Activated gamma-delta T cell treated with anti-CD3 and anti-CD28 coated beads, Interleukin-2, amount 50 U/mL, for 16 hours (primary cell): ENCODE measurements around the gene RAVER1.
A peak's percentile ranks its signal among the peaks of the same experiment; 100 is the strongest.
"Not testable (repeated sequence)": the region's sequence is repeated elsewhere in the genome, so short reads cannot be mapped to it uniquely, and the experiment has no call there.

Experiments used
- DNase-seq: peaks from one replicate; pipeline ENCODE4 v3.0.0-alpha.2; 2020; ENCODE audit warnings: low read depth

Gene RAVER1

DNA sequence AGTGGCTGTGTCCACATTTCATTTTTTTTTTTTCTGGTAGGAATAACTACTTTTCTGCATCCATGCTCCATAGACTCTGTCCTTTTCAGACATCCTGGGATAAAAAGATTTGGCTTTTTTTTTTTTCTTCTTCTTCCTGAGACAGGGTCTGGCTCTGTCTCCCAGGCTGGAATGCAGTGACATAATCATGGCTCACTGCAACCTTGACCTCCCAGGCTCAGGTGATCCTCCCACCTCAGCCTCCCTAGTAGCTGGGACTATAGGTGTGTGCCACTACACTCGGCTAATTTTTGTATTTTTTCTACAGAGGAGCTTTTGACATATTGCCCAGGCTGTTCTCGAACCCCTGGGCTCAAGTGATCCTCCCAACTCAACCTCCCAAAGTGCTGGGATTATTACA, 10.2 kb upstream of the RAVER1 start:
- DNase-seq: no peak

DNA sequence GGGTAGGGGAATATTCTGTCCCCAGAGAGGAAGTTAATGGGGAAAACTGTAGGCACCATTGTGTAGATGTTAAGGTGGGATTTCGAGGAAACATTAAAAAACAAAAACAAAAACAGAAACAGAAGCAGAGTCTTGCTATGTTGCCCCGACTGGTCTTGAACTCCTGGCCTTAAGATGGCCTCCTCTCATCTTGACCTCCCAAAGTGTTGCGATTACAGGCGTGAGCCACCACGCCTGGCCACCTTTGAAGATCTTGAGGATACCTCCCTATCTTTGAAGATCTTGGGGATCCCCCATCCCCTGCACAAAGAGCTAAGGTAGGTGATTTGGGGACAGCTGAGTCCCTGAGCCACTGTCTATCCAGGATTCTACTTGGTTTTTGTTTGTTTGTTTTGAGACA, 6.6 kb upstream of the RAVER1 start:
- DNase-seq: no peak

DNA sequence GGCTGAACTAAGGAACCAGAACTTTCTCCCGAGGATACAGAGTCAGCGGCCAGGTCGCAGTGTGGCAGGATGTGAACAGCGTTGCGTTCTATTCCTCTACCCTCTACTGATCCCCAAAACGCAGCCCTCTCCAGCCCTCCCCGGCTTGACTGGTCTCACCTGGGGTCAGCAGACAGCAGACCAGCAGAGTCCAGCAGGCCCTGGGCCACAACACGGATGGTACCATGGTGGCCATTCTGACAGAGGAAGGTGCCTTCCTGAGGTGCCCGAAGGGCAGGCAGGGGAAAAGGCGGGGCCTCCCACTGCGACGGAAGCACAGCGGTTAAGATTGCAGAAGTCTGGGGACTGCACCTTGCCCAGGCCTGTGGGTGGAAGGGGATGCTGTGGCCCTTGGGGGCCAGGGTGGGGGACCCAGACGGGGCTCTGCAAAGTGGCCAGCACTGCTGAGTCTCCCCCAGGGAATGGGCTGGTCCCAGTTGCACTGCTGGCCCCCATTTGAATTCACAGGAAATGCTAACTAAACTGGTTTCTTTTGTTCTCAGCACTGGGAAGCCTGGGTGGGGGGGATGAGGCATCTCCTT, 6.1 kb upstream of the RAVER1 start, which contains the start of gene ICAM3:
Gene ICAM3 (minus strand): TSS at position 245 of the 581 bp plus-strand sequence. CDS start 10 bp downstream, at position 235.
- peak; percentile 40 for DNase-seq

DNA sequence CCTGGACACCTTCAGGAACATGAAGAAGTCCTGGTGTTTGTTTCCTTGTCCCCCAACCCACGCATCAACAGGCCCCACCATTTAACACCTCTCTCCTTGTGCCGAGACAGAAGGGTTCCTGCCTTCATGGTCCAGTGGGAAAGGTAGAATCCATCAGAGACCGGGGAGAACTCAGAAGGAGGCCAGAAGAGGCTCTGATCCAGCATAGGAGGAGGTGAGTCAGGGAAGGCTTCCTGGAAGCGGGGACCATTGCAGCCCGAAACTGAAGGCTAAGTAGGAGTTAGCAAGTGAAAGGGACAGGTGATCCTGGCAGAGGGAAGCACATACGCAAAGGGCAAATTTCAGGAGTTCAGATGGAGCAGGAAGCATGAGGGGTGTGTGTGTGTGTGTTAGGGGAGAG, 5.6 kb upstream of the RAVER1 start:
- DNase-seq: no peak

DNA sequence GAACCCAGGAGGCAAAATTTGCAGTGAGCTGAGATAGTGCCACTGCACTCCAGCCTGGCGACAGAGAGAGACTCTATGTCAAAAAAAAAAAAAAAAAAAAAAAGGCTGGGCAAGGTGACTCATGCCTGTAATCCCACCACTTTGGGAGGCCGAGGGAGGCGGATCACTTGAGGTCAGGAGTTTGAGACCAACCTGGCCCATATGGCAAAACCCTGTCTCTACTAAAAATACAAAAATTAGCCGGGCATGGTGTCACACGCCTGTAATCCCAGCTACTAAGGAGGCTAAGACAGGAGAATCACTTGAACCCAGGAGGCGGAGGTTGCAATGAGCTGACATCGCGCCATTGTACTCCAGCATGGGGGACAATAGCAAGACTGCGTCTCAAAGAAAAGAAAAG, 3.4 kb upstream of the RAVER1 start:
- DNase-seq: not testable (repeated sequence)

DNA sequence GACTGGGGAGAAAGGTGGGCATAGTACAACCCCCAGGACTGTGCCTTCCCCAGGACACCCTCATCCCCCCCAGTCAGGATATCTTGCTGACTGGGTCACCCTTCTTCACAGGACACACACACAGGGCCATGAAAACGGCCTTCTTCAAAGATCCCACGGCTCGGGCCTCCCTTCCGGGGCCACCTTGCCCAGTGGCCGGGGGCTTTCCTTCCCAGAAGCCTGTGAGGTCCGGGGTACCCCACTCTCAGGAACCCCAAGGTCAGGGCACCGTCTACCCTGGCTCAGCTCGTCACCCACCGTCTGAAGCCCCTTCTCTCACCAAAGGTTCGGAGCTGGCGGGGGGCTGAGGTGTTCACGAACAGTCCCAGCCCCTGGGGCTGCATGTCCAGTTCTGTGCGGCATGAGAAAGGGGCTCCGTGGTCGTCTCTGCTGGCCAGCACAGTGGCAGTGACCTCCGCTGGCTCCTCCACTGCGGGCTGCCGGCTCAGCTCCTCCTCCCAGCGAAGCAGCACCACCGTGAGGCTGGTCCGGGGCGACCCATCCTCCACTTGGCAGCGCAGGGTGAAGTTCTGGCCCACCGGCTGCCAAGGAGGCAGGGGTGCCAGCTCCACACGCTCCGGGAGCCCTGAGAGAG, 2.1 kb upstream of the RAVER1 start:
- no peak for DNase-seq

DNA sequence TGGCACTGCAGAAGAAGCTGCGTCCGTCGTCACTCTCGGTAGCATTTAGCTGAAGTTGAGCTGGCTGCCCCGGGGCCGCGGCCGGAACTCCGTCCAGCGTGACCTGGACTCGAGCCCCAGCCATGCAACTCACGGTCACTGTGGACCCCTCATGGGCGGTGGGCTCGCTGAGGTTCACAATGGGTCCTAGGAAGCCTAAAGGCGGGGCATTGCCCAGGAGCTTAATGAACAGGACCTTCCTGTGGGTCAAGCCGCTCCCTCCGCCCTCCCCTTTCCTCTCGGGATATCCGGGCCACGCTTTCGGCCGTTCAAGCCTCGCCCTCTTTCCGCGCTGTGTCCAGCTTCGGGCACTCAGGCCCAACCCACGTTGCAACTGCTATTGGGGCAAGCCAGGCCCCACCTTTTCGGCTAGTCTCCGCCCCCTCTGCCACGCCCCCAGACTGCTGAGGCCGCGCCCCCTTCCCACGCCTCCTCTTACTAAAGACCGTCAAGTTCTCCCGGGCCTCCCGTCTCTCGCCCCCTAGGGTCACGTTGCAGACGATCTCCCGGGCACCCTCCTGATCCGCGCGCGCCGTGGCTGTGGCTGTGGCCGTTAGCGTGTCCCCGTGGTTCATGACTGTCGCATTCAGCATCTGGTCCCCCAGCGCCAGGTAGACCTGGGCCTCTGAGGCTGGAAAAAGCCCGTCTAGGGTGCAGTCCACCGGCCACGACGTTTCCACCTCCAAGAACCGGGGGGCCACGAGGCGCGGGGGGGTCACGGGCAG, 1.4 kb upstream of the RAVER1 start:
- DNase-seq: no peak

DNA sequence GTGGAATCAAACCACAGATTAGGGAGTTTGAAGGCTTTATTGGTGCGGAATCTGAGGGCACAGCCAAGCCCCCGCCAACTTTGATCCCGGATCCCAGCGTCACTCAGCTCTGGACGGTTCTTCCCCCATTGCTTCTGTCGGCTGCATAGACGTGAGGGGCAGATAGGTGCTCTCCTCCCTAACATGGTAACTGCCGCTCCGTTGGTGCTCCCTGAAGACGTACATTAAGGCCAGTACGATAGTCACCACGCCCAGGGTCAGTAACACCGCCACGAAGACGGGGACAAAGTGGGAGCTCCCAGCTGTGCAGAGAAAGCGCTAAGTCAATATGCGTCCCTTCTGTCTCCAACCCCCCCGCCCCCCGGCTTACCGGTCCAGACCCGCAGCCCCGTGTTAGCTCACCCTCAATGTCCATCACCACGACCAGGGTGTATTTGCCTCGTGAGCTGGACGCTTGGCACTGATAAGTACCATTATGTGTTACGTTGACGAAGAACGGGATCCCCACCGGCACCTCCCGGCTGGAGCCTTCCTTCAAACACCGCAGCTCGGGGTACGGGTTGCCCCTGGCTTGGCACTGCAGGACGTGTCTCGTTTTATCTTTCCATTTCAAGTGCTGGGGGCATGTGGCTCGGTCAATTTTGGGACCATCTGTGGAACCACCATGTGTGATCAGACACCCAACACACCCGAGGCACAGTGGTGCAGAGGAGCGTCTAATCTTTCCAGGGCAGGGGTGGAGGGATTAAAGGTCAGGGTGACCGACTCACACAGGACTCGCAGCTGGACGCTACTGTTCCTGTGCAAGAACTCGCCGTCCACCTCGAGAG, 644 bp upstream of the RAVER1 start:
- no peak for DNase-seq

DNA sequence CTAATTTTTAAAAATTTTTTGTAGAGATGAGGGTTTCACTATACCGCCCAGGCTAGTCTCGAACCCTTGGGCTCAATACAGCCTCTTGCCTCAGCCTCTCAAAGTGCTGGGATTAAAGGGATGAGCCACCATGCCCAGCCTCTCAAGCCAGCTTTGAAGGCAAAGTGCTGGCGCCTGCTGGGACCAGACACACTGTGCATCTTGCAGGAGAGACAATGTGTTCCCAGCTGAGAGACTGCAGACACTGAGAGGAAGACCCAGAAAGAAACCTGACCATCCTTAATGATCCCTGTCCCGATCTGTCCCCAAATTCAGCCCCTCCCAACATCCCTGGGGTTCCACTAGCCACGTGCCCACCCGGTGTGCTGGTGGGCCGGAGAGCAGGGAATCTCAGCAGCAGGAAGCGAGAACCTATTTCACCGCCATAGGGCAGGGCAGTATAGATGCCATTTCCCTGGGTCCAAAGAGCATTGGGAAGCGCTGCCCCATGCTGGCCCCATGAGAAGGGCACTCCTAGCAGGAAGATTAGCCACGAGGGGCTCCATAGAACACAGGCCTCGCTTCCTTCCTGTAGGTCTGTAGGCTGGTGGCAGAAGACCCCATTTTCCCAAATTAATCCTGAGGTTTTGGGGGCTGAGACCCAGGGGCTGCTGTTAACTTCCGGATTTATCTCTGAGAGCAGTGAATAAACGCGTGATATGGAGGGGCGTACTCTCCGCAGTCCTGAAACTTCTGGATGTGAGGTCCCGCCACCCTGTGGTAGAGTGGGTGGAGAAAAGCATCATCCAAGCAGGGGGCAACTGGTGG, 968 bp downstream of the RAVER1 start:
- DNase-seq: no peak

DNA sequence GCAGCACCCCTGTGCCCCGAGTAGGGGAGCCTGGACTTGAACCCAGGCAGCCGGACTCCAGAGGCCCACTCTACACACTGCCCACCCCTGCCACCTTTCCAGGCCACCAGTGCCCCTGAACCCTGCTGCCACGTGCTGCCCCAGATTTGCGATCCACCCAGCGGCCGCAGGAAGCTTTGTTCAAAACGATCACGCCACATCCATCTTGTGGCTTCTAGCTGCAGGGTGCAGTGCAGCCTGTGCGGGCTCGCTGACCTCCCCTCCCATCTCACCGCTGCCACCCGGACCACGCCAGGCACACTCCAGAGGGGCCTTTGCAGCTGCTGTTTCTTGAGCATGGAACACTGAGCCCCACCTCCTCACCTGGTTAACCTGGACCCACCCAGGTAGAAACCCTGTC, 3.8 kb downstream of the RAVER1 start:
- DNase-seq: no peak

DNA sequence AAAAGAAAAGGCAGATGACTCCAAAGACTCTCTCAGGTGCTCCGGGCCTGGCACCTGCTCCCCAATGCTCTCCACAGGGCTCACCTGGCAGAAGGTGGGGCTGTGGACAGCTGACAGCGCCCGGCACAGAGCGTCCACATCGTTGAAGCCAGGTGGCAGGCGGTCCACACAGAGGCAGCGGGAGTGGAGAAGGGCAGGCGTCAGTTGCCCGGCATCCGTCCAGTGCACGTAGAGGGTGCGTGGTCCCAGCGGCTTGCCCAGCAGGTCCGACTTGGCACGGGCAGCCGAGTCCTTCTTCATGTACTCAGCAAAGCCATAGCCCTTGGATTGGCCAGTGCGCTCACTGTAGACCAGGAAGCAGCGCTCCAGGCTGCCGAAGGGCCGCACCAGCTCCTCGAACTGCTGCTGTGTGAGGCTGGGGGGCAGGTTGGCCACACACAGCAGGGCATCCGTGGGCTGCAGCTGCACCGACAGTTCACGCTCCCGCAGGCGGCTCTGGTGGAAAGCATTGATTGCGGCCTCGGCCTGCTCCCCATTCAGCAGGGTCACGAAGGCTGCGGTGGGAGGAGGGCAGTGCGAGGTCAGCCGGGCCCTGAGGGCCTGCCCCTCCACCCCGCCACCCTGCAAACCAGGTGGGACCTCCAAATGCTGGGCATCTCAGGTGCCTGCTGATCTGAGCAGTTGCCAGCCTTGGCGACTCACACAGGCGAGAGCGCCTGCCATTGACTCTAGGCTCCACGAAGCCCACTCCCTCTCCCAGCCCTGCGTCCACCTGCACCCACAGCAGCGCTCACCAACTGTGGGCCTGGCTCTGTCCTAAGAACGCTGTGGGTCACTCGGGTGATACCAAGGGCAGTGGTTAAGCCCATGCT, 4.5 kb downstream of the RAVER1 start:
- DNase-seq: no peak

DNA sequence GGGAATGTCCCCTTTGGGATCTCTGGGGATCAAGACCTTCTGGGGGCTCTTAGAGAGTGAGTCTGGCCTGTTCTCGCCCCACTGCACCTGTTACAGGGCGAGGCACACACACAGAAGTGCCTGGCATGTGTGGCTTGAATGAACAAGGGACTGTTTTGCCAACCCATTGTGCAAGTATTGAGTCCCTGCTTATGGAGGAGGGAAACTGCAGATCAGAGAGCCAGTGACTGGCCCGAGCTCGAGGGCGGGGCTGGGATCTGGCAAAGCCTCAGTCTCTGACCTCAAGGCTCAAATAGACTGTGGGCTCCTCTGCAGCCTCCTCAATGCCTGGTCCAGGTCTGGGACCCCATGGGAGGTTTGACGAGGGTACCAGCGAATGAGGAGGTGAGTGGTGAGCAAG, 5.5 kb downstream of the RAVER1 start:
- DNase-seq: no peak

DNA sequence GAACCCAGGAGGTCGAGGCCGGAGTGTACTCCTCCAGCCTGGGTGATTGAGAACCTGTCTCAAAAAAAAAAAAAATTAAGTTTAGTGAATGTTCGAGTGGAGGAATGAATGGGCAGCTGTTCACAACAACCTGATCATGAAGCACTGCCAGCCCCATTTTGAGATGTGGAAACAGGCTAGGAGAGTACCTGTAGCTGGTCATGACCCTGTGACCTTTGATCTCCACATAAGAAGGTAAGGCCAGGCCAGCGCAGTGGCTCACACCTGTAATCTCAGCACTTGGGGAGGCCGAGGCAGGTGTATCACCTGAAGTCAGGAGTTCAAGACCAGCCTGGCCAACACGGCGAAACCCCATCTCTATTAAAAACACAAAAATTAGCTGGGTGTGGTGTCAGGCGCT, 7.6 kb downstream of the RAVER1 start:
- DNase-seq: no peak

DNA sequence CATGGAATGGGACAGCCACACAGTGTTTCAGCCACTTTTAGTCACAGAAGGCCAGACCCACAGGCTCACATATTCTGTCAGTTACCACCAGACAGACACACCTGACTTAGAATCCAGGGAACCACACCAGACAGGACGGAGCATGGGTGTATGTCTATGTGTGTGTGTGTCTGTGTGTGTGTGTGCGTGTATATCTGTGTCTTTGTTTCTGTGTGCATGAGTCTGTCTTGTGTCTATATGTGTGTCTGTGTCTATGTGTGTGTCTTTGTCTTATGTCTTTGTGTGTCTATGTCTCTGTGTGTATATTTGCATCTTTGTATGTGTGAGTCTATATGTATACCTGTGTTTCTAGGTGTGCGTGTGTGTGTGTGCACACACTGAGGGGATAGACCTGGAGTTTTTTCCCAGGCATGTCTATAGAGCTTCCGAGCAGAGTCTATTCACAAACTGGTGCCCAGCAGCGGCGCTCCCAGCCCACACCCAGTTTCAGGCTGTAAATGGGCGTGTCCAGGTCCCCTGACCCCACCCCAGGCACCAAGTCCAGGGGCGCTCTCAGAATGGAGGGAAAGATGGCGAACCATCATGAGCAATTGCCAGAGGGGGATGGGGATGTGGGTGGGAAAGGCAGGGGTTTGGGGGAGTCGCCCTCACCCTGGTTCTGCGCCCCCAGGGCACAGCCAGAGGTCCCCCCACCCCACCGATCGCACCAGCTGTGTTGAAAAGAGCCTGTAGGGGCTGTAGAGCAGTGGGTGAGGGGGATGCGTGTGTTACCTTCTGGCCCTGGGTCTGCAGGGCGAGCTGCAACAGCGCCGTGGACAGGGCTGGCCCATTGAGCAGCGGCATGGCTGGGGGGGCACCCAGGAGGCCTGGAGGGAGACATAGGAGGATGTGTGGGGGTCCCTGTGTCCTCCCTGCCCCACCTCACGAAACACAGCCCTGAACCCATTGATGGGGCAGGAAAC, 11.2 kb downstream of the RAVER1 start:
- no peak for DNase-seq

DNA sequence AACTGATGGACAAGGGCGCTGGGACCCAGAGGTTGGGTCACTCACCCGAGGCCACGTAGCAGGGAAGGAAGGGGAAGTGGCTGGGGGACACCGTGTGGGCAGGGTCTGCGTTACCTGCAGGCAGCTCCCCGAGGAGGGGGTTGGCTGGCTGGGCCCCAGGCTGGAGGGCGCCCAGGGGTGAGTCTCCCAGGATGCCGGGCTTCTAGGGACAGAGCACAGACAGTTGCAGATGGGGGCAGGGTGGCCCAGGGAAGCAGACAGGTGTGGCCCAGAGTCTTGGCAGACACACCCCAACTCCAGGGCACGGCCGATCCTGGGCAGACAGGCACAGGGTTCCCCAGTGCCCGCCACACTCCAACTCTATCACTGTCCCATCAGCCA, 11.9 kb downstream of the RAVER1 start:
- no peak for DNase-seq

DNA sequence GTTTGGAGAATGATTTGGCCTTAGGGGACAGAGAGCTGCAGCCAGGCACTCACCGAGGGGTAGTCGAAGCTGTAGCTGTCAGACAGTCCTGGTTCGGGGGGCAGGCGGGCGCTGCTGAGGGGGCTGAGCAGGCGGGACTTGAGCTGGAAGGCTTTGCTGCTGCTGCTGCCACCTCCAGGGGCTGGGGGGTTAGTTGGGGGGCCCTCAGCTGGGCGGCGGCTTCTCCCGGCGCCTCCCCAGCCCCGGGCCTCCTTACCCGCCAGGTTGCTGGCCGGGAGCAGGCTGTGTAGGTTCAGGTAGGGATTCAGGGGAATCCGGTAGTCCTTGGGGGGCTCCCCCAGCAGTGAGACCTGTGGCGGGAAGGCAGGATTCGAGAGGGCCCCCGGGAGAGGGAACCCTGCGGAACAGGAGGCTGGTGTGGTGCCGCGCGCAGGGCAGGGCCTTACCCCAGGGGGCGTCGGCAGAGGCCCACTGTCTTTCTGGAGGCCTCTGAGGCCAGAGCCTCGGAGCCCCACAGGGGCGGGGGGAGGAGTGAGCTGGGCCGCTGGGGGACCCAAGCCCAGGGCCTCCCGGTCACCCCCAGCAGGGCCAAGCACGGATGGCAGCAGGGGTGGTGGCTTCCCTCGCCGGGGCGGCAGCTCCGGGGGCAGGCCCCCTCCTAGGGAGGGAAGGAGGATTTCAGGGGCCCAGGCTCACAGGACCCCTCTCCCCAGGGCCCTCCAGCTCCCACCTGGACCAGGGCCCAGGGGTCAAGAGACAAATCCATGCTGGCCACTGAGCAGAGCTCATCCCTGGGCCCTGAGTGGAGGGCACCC, 12.5 kb downstream of the RAVER1 start:
- no peak for DNase-seq

DNA sequence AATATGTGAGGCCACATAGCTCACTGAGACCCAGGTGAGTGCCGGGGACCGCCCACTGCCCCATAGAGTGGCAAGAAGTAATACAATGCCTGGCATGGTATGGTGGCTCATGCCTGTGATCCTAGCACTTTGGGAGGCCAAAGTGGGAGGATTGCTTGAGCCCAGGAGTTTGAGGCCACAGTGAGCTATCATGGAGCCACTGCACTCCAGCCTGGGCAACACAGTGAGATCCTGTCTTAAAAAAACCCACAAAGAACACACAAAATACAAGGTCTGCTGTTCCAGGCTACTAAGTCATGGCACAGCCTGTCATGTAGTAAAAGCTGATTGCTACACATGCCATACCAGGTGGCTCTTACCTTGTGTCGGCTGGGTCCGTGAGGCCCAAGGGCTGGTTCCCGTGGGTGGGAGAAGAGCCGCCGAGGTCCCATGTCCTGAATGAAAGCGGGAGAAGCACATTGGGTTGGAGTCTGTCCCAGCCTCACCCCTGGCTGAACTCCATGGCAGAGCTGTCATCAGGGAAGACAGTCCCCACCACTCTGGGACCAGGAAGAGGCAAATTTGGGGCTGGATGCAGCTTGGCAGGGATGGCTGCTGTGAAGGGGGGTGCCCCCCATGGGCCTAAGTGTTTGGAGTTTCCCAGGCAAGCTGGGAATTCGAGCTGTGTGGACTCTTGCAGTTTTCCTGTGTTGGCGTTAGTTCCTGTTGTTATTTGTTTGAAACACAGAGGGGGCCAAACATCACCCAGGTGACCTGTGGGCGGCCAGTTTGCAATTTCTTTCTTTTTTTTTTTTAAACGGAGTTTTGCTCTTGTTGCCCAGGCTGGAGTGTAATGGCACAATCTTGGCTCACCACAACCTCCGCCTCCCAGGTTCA, 14.3 kb downstream of the RAVER1 start:
- DNase-seq: no peak
